ENCODE measurements around the gene SRP19.
A peak's percentile ranks its signal among the peaks of the same experiment; 100 is the strongest.
"Not testable (repeated sequence)": the region's sequence is repeated elsewhere in the genome, so short reads cannot be mapped to it uniquely, and the experiment has no call there.

The SRP19 gene

DNA sequence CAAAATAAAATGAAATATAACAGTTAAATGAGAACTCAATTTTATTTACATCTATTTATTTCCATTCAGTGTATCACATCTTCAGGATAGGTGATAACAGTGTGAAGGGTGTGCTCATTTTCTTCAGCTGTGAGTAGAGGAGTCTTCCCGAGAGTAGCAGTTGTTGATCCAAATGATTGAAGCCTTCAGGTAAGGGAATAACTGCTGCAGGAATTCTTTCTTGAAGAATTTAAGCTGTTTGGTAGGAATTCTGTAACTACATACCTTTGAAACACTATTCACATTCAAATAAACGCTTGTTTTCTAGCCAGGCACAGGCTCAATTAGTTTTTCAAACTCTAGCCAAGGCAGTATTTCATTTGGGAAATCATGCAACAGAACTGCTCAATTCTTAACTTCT lies 15.3 kb downstream of the SRP19 start:
- no peak for DNase-seq

DNA sequence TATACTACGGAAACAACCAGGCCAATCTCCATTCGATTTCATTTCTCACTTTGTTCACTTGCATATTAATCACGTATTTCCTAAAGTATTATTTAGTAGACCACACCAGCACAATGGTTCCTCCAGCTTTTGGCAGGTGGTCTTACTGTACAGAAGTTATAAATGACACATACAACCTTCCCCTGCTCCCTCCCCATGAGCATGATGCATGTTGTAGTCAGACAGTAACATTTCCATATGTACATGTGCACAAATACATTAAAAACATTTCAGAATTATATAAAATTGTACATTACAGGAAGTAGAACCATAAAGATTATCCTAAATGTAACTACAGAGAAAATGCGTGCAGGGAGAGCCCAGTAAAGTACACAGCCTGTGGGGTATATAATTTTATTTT lies 17.0 kb downstream of the SRP19 start:
- no peak for DNase-seq

DNA sequence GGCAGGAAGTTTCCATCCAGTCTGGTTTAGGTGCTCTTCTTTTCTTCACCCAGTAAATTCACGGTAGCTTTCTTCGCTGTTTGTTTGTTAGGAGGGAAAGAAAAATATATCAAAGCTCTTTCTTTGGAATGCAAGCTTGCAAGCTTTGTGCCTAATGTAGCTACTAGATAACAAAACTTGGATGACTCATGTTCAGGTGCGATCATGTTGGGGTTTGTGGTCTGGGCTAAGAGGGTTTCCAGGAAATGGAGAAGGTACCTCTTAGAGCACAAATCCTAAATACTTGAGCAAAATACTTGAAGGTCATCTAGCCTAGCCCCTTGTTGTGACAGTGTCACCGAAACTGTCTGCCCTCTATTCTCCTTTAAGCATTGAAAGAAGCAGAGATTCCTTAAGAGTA lies 17.7 kb downstream of the SRP19 start:
- peak; percentile 47 for DNase-seq

DNA sequence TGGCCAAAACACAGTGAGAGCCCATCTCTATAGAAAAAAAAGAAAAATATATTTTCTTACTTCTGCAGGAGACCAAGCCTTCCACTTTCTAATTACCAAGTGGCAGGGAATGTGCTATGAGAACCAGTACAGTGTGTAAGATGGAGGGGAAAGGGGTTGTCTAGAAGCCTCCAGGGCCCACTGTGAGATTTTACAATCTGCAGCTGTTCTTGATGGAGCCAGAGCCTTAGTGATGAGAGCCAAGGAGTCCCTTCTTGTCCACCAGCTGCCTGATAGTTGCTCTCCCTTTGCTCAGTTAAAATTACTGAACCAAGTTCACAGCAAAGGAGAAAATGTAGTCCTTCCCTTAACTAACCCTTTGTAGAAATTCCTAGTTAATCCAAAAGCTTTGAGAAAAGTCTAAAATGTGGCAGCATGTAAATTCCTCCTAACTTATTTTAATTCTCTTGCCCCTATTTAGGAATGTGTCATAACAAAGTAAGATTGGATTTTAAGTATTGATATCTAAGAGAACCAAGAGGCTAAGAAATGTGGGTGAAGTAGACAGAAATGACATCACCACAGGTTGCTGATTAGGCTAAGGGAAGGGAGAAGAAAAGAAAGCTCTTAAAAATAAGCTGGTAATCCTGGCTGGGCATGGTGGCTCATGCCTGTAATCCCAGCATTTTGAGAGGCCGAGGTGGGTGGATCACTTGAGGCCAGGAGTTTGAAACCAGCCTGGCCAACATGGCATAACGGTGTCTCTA lies 19.3 kb downstream of the SRP19 start:
- no peak for DNase-seq

DNA sequence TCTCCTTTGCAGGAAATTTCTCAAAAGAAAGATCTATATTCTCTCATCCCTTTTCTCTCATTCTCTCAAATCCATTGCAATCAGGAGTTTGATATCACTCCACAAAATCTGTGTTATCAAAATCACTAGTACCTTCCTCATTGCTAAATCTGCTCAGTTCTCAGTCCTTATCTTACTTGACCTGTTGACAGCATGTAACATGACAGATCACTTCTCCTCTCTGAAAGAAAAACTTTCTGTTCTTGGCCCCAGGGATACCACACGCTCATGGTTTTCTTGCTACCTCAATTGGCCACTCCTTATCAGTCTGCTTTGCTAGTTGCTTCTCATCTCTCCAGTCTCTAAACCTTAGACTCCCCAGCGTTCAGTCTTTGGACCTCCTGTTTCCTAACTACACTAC lies 22.1 kb downstream of the SRP19 start:
- no peak for DNase-seq

DNA sequence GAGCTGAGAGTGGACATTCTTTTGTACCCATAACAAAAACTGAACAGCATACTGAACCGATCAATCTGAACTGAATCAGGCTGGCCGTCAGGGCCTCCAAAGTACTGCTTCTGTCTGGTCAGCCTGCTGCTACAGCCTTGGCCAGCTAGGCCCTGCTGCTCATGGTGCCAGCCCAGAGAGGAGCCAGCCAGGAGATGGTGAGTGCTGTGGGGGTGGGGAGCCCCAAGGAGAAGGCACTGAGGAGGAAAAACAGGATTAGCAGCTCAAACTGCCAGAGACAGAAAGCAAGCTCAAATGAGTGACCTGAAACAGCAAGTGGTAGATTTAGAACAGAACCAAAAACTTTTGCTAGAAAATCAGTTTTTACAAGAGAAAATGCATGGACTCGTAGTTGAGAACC lies 23.9 kb downstream of the SRP19 start:
- no peak for DNase-seq

DNA sequence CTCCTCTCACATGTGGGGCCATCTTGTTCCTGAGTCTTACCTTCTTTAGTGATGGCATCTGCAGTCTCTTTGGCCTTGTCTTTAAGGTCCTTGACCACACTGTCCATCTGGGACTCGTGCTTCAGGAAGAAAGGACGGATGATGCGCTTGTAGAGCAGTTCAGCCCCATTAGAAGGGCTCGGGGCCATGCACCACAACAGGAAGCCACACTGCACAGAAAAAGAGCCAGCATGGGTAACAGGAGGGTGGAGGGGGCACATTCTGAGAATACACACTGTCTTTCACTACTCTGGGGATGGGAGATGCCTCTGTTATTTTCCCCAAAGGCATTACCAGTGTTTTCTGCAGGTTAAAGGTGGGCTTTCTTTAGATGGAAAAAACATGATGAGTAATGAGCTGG lies 25.9 kb downstream of the SRP19 start:
- no peak for DNase-seq

DNA sequence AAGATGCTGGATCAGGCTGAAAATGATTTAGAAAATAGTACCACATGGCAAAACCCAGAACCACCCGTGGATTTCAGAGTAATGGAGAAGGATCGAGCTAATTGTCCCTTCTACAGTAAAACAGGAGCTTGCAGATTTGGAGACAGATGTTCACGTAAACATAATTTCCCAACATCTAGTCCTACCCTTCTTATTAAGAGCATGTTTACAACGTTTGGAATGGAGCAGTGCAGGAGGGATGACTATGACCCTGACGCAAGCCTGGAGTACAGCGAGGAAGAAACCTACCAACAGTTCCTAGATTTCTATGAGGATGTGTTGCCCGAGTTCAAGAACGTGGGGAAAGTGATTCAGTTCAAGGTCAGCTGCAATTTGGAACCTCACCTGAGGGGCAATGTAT lies 31.0 kb downstream of the SRP19 start:
- DNase-seq: not testable (repeated sequence)

DNA sequence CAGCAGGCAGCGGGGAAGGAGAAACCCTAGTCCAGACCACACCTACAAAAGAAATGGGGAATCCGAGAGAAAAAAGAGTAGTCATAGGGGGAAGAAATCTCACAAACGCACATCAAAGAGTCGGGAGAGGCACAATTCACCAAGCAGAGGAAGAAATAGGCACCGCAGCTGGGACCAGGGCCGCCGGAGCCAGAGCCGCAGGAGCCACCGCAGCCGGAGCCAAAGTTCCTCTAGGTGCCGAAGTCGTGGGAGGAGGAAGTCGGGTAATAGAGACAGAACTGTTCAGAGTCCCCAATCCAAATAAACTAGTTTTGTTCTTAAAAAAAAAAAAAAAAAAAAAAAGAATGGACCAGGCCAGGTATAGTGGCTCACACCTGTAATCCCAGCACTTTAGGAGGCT lies 31.7 kb downstream of the SRP19 start:
- DNase-seq: no peak

DNA sequence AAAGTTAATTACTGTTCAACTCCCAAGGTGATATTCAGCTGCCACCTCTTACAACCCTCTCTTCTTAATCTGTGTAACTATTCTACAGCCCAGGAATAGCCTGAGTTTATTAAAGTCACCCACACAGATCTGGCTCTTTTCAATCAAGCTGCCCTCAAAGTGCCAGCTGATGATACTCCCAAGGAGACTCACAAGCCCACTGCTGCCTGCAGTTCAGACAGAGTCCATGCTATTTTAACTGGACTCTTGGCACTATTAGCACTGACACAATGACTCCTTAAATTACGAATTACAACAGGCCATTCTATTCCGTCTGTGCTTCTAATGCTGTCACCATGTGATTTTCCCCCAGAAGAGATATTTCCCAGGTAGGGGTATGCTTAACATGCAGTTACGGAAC lies 34.6 kb downstream of the SRP19 start:
- no peak for DNase-seq

DNA sequence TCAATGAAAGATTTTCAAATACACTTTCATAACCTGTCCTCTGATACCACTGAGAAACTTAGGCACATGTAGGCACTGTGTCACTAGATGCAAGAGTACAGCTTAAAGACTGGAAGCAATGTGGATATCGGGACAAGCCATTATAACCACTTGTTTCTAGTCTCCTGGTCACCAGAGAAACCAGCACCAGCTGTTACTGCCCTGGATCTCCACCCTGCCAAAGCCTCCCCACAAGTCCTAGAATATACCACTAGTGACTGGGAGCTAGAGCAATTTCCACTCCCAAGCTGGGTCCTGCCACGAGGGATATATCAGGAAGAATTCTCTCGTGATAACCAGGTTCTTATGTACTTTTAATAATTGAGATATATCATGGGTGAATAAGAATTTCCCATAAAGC lies 41.5 kb downstream of the SRP19 start:
- DNase-seq: no peak

DNA sequence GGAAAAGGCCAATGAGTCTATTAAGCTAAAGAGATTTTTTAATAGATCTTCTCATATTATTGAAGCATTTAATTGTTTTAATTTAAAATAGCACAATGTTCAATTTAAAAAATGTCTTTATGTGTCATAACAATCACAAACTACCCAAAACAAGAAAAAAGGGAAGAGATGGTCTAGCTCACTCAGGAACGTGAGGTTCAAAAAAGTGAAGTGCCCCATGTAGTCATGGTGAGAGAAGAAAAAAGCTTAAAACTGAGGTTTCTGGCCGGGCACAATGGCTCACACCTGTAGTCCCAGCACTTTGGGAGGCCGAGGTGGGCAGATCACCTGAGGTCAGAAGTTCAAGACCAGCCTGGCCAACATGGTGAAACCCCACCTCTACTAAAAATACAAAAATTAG lies 43.9 kb downstream of the SRP19 start:
- DNase-seq: not testable (repeated sequence)

DNA sequence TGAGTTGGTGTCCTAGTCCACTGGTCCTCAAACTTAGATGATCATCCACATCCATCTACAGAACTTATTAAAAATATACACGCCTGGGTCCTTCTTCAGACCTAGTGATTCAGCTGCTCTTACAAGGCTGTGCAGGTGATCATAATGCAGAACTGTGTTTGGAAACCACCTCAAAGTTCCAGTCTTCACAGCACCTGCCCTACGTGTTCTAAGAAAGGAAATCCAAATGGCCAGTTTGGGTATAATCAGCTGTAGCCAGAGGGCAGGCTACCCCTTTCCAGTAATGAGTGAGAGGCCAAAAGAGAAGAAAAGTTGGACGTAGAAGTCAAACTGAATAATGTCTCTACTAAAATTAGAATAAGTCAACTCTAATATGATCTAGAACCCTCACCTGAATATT lies 45.5 kb downstream of the SRP19 start:
- DNase-seq: no peak

DNA sequence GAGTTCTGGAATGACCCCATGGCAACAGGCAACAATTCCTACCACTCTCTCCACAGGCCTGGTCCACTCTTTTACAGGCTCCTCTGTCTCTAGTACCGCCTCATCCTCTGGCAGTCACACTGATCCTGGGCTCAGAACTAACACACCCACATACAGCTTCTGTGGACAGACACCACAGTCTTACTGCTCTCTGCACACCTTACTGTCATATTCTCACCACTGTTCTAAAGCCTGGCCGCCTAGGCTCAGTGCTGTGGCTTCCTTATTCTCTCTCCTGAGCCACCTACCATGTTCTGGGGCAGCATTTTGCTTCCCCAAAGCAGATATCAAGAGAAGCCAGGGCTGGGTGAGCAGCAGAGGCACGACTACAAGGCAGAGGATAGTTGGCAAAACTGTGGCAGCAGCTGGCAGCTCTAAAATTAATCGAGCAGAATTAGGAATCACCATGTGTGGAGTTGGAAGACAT lies 46.1 kb downstream of the SRP19 start:
- DNase-seq: no peak

DNA sequence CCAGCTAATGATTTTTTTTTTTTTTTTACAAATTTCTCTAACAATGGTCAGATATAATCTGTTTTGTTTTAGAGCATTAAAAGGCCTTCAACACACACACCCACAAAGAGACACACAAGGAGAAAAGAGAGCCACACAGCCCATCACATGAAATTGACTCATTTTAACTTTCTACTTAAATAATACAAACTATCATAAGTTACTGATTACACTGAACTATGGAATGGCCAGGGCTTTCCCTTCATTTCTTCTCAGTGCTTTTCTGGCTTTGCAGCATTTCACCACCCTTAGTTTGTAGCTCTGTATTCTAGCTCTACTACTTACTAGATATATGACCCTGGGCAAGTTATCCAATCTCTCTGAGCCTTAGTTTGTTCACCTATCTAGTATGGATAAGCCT lies 47.8 kb downstream of the SRP19 start:
- DNase-seq: no peak

DNA sequence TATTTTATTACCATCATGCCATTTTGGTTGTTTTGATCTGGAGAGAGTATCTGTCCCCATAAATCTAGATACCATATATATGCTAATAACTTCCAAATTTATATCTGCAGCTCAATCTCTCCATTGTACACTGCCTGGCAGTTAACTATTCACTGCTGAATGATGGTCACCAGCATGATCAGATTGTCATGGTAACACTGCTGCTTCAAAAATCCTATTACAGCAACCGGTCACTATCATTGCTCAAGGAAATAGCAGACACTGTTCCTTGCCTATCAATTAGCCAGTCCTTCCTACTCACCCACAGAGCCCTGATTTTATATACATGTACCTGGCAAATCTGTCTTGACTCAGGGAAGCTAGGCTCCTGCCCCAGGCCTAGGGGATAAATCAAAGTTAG lies 49.4 kb downstream of the SRP19 start:
- DNase-seq: no peak

DNA sequence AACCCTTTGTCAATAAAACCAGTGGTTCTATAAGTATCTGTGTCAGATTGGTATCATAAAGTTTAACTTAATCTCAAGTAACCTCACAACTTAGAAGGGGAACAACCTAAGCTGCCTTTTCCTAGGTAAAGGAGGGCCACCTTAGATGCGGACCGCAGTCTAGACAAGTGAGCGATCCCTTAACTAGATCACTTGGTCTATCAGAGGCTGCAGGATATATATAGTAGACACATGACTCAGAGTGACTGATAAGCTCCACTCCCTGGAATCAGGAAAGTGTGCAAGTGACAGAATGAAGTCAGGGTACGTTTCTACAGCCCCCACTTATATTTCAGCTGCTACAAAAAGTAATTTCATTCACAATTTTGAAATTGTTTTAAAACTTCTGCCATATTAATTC lies 53.5 kb downstream of the SRP19 start:
- no peak for DNase-seq

DNA sequence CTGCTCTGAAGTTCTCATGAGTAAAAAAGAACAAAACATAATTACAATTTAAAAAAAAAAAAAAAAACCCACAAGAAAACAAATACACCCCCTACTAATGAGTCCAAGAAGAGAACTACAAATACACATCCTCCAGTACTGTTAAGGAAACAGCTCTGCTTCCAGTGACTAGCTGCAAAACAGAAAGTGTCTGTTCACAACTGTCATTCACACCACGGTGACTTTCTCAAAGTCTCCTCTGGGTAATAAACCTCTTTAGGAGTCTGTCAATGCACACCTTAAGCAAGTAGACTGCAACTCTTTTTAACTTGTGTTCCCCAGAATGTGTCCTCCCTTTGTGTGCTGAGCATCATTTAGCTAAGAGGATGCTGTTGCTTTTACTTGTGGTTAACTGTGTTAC lies 54.7 kb downstream of the SRP19 start:
- no peak for DNase-seq

DNA sequence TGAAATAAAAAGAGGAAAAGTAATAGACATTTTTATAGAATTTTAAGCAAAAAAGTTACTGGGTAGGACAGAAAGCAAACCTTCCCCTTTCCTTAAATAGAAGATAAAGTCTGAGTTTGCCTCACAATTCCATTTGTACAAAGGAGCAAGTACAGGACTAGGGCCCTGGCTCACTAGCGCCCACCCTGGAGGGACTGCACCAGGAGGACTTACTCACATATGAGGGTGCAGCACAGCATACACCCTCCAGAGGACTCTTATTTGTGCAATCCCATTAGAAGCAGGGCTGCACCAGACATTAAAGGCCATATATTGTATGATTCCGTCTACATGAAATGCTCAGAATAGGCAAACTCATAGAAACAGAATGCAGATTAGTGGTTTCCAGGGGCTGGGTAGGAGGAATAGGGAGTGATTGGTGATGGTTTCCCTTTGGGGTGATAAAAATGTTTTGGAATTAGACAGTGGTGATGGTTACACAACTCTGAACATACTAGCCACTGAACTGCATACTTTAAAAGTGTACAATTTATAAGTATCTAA lies 56.4 kb downstream of the SRP19 start:
- no peak for DNase-seq

DNA sequence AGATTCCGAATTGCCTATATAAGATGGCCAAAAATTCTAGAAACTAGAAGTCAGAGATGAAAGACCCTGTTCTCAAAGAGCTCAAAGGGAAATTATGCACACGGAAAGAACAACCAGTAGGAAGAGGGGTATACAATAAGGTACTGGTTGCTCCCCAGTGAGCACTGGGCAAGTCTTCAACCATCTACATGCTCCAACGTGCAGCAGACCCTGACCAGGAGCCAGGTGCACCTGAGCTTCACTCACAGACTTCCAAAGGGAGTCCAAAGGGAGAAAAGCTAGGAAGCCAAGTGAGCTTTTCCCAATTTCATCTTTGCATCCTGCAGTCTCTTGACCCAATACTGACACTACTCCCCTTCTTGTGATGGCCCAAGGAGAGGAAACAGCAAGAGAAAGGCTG lies 57.0 kb downstream of the SRP19 start:
- no peak for DNase-seq

DNA sequence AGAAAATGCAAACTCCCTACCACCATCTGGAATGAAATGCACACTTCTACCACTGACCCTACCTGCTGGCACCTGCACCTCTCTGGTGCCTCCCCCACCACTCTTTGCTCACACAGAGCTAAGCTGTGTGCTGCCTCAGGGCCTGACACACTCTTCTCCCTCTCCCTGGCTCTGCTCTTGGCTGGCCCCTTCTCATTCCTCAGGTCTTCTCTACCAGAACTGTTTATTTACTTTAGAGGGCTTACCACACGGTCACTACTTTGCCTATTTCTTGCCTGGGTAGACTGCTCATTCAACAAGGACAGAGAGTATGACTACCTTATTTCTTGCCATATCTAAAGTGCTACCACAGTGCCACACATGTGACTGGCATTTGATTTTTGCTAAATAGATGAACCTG lies 57.6 kb downstream of the SRP19 start:
- DNase-seq: no peak
